Aorta (tissue), 5 donors: ENCODE measurements around the gene OXCT2. TPM values are rescaled to one million over a fixed set of nuclear protein-coding genes. Genes with fewer than 3 reads are reported as not detected.

Experiments used
- ATAC-seq: fragments of 200-7000 bp; cut with Tn5 transposase; one replicate; pipeline ENCODE4 v1.9.1; 2022; ENCODE audit warnings: moderate library complexity; ENCODE audit not compliant: low FRiP score
- DNase-seq, 2 donors: peaks; one replicate each; pipeline ENCODE4 v3.0.0-alpha.2; 2020
- H3K27ac ChIP-seq, 2 donors: one replicate each; pipeline ENCODE4 v1.5.1; 2013; ENCODE audit warnings: low read length in 2 of 2, mild to moderate bottlenecking in 2 of 2, moderate library complexity in 2 of 2, control low read depth in 1 of 2, inconsistent platforms in 1 of 2, low read depth in 1 of 2
- H3K27me3 ChIP-seq, 2 donors: one replicate each; pipeline ENCODE4 v1.6.1; 2013; ENCODE audit warnings: control low read depth in 1 of 2, low read length in 1 of 2, mild to moderate bottlenecking in 1 of 2, moderate library complexity in 1 of 2; ENCODE audit not compliant: insufficient read depth in 2 of 2, control insufficient read depth in 1 of 2
- H3K36me3 ChIP-seq, 2 donors: one replicate each; pipeline ENCODE4 v1.6.1; 2013; ENCODE audit warnings: control low read depth in 1 of 2, low read length in 1 of 2, mild to moderate bottlenecking in 1 of 2; ENCODE audit not compliant: insufficient read depth in 2 of 2, control insufficient read depth in 1 of 2
- H3K4me1 ChIP-seq, 2 donors: one replicate each; pipeline ENCODE4 v1.6.1; 2013; ENCODE audit warnings: low read length in 2 of 2, control low read depth in 1 of 2, mild to moderate bottlenecking in 1 of 2, moderate library complexity in 1 of 2; ENCODE audit not compliant: insufficient read depth in 2 of 2, control insufficient read depth in 1 of 2
- H3K4me3 ChIP-seq, 2 donors: one replicate each; pipeline ENCODE4 v1.5.1; 2013; ENCODE audit warnings: low read length in 2 of 2, control low read depth in 1 of 2, mild to moderate bottlenecking in 1 of 2
- H3K9me3 ChIP-seq: one replicate; pipeline ENCODE4 v1.6.1; 2013; ENCODE audit warnings: mild to moderate bottlenecking, low read length; ENCODE audit not compliant: control insufficient read depth
- WGBS, 2 donors: extraction: QIAGEN DNeasy Blood & Tissue Kit; methylation state at CpG; one replicate each; pipeline ENCODE4 v1.1.7; 2013; 5-methylcytosine and 5-hydroxymethylcytosine counted together
- intact Hi-C, 2 donors: fragments of 100-400 bp; cut with DNase I; formaldehyde crosslinking; loops; one replicate each; pipeline versions ENCODE4 v1.14.2 to v1.15.0; 2022
- polyA plus RNA-seq, 2 donors: library from polyadenylated mRNA; stranded (reverse); fragments of 200-250 nt; gene quantifications; one replicate each; pipeline ENCODE4 v1.2.3, GENCODE V29; 2013
- total RNA-seq, 2 donors: library from RNA; stranded (reverse); fragmentation: NEBNext Ultra II Directional; extraction: Animal tissue kit (Norgen Biotek cat#: 25700); gene quantifications; one replicate each; pipeline ENCODE4 v1.2.1, GENCODE V29; 2021
- donor health status: healthy with polysubstance abuse.
- donor health status: Bipolar disorder and iron deficiency.
- donor health status: DM: no; HTN: no; CAD: no.
- donor health status: DM: no; HTN: no; CAD: no.
- donor health status: DM: yes; HTN: yes; CAD: no.

The OXCT2 gene
- total and polyA plus RNA-seq, 4 donors, result 0.08 to 1.3 TPM; not detected in 2

- no peaks in the 10 kb centered on the region for H3K27me3 ChIP-seq
- intact Hi-C loops, result loop anchor here in 1 of 2 donors (5.0 kb wide), 1 partner anchor 113 kb away; no protein-coding TSS in a partner anchor
- H3K27ac ChIP-seq, result no peak overlapping the region
- DNase-seq (no peak), ATAC-seq (peak; percentile 82)
- no peaks in the 10 kb centered on the region for H3K9me3 ChIP-seq
- H3K4me1 ChIP-seq, result no peaks in the 10 kb centered on the region
- 46 to 48% methylated on average over 7 of the region's 7 CpGs for WGBS, 2 donors
- no peaks in the 10 kb centered on the region for H3K36me3 ChIP-seq
- H3K4me3 ChIP-seq, result no peak overlapping the region
Measured at GRCh38 chr1:39720094-39720999, 50.8 kb downstream of the OXCT2 start.

Other genes starting within 250 kb of the OXCT2 start
- 100 to 1,000 TPM; 134 to 169 TPM for gene PABPC4, start 194.6 kb downstream of the OXCT2 start, total RNA-seq
- 100 to 1,000 TPM in 1 of 2 donors, 10 to 100 TPM in 1; 87.9 to 114 TPM for gene PABPC4, start 194.6 kb downstream of the OXCT2 start, polyA plus RNA-seq
- 10 to 100 TPM; 26.3 to 35.4 TPM for gene HEYL, start 131.7 kb downstream of the OXCT2 start, total RNA-seq
- 10 to 100 TPM; 24.2 to 68.6 TPM for gene HEYL, start 131.7 kb downstream of the OXCT2 start, polyA plus RNA-seq
- under 1 TPM in 1 of 2 donors, not detected in 1; 0.57 TPM for gene NT5C1A, start 99.2 kb downstream of the OXCT2 start, total RNA-seq
- gene NT5C1A, start 99.2 kb downstream of the OXCT2 start, polyA plus RNA-seq, result under 1 TPM in 1 of 2 donors, not detected in 1; 0.46 TPM
- not detected for gene HPCAL4, start 79.9 kb downstream of the OXCT2 start, total RNA-seq
- not detected for gene HPCAL4, start 79.9 kb downstream of the OXCT2 start, polyA plus RNA-seq
- gene PPIE, start 32.5 kb downstream of the OXCT2 start, total RNA-seq, result 10 to 100 TPM; 34.4 to 38.5 TPM
- gene PPIE, start 32.5 kb downstream of the OXCT2 start, polyA plus RNA-seq, result 10 to 100 TPM; 46.8 to 60.2 TPM
- 1 to 10 TPM in 1 of 2 donors, under 1 TPM in 1; 0.81 to 1.4 TPM for gene BMP8B, start 17.5 kb upstream of the OXCT2 start, total RNA-seq
- 1 to 10 TPM in 1 of 2 donors, under 1 TPM in 1; 0.03 to 1.0 TPM for gene BMP8B, start 17.5 kb upstream of the OXCT2 start, polyA plus RNA-seq
- 10 to 100 TPM; 15.3 to 17.3 TPM for gene TRIT1, start 112.2 kb upstream of the OXCT2 start, total RNA-seq
- 10 to 100 TPM in 1 of 2 donors, 1 to 10 TPM in 1; 9.4 to 12.3 TPM for gene TRIT1, start 112.2 kb upstream of the OXCT2 start, polyA plus RNA-seq
- 1 to 10 TPM in 1 of 2 donors, under 1 TPM in 1; 0.45 to 1.2 TPM for gene MYCL, start 130.6 kb upstream of the OXCT2 start, total RNA-seq
- under 1 TPM in 1 of 2 donors, not detected in 1; 0.50 TPM for gene MYCL, start 130.6 kb upstream of the OXCT2 start, polyA plus RNA-seq
- 1 to 10 TPM; 1.3 to 1.5 TPM for gene MFSD2A, start 183.8 kb upstream of the OXCT2 start, total RNA-seq
- 1 to 10 TPM in 1 of 2 donors, under 1 TPM in 1; 0.31 to 3.3 TPM for gene MFSD2A, start 183.8 kb upstream of the OXCT2 start, polyA plus RNA-seq